ENCODE data around the gene FPR3.
"Not testable (repeated sequence)": the region's sequence is repeated elsewhere in the genome, so short reads cannot be mapped to it uniquely, and the experiment has no call there.

Gene FPR3

GRCh38 chr19:51784109-51784785 is 10.7 kb upstream of the FPR3 start:
- DNase-seq (ENCODE audit: low spot score): no peak

- DNase-seq (ENCODE audit: low spot score): no peak
These were observed 9.9 kb upstream of the FPR3 start for GRCh38 chr19:51784922-51785690.

GRCh38 chr19:51786646-51787494 is 8.1 kb upstream of the FPR3 start:
- DNase-seq (ENCODE audit: low spot score): no peak

GRCh38 chr19:51788029-51788428 is 6.9 kb upstream of the FPR3 start:
- DNase-seq (ENCODE audit: low spot score): no peak

GRCh38 chr19:51789061-51789795 is 5.7 kb upstream of the FPR3 start:
- DNase-seq (ENCODE audit: low spot score): no peak

GRCh38 chr19:51792932-51793331 is 2.0 kb upstream of the FPR3 start:
- DNase-seq (ENCODE audit: low spot score): no peak

GRCh38 chr19:51793994-51794393 is 963 bp upstream of the FPR3 start:
- no peak for DNase-seq (ENCODE audit: low spot score)

- DNase-seq (ENCODE audit: low spot score): no peak
These were observed 1.3 kb downstream of the FPR3 start for GRCh38 chr19:51796195-51796679.

- no peak for DNase-seq (ENCODE audit: low spot score)
These were observed 2.5 kb downstream of the FPR3 start for GRCh38 chr19:51797480-51797879.

- no peak for DNase-seq (ENCODE audit: low spot score)
These were observed 3.1 kb downstream of the FPR3 start for GRCh38 chr19:51798062-51798461.

GRCh38 chr19:51799034-51799773 is 4.2 kb downstream of the FPR3 start:
- peak; percentile 43 for DNase-seq (ENCODE audit: low spot score)

- no peak for DNase-seq (ENCODE audit: low spot score)
These were observed 5.0 kb downstream of the FPR3 start for GRCh38 chr19:51799774-51800472.

GRCh38 chr19:51800473-51801244 is 5.7 kb downstream of the FPR3 start:
- DNase-seq (ENCODE audit: low spot score): no peak

GRCh38 chr19:51802775-51803174 is 7.8 kb downstream of the FPR3 start:
- no peak for DNase-seq (ENCODE audit: low spot score)

- no peak for DNase-seq (ENCODE audit: low spot score)
These were observed 8.6 kb downstream of the FPR3 start for GRCh38 chr19:51803519-51803918.

GRCh38 chr19:51803967-51804366 is 9.0 kb downstream of the FPR3 start:
- DNase-seq (ENCODE audit: low spot score): peak; percentile 15

- DNase-seq (ENCODE audit: low spot score): not testable (repeated sequence)
These were observed 9.8 kb downstream of the FPR3 start for GRCh38 chr19:51804789-51805188.

GRCh38 chr19:51805396-51805795 is 10.4 kb downstream of the FPR3 start:
- not testable (repeated sequence) for DNase-seq (ENCODE audit: low spot score)

GRCh38 chr19:51806571-51806970 is 11.6 kb downstream of the FPR3 start:
- DNase-seq (ENCODE audit: low spot score): not testable (repeated sequence)

Data from putamen (tissue), 1 donor.